Neural cell (in vitro differentiated cells): ENCODE results near the gene VAV3. TPM values are rescaled to one million over a fixed set of nuclear protein-coding genes. Genes with fewer than 3 reads are reported as not detected.

Source experiments
- H2AFZ ChIP-seq: fragments of 200-600, 300-800 bp; sonication (generic), shearing (Covaris generic); 2 replicates; pipeline ENCODE4 v1.6.0; 2014; ENCODE audit warnings: low read depth, mild to moderate bottlenecking, antibody characterized with exemption, low read length, moderate library complexity
- H3F3A ChIP-seq: fragments of 200-600 bp; shearing (Covaris generic); 2 replicates; pipeline ENCODE4 v1.6.1; 2016; ENCODE audit warnings: mild to moderate bottlenecking, moderate library complexity, mixed read lengths, antibody characterized with exemption, low read length; ENCODE audit not compliant: insufficient read depth, poor library complexity, severe bottlenecking
- H3K27ac ChIP-seq: fragments of 200-600, 300-800 bp; sonication (generic), shearing (Covaris generic); 2 replicates; pipeline ENCODE4 v1.5.1; 2014; ENCODE audit warnings: mild to moderate bottlenecking, low read length, moderate library complexity
- H3K27me3 ChIP-seq: fragments of 300-800, 200-600 bp; sonication (generic), shearing (Covaris generic); 2 replicates; pipeline ENCODE4 v1.6.0; 2014; ENCODE audit warnings: mild to moderate bottlenecking, low read depth, low read length, moderate library complexity; ENCODE audit not compliant: insufficient read depth
- H3K36me3 ChIP-seq: fragments of 300-800, 200-600 bp; sonication (generic), shearing (Covaris generic); 2 replicates; pipeline ENCODE4 v1.5.1; 2014; ENCODE audit warnings: mild to moderate bottlenecking, antibody characterized with exemption, low read length, moderate library complexity; ENCODE audit not compliant: insufficient read depth
- H3K4me2 ChIP-seq: fragments of 300-800, 200-600 bp; sonication (generic), shearing (Covaris generic); 2 replicates; pipeline ENCODE4 v1.6.0; 2014; ENCODE audit warnings: mild to moderate bottlenecking, low read length
- H3K4me3 ChIP-seq: fragments of 300-800, 200-600 bp; sonication (generic), shearing (Covaris generic); 2 replicates; pipeline ENCODE4 v1.5.1; 2014; ENCODE audit warnings: mild to moderate bottlenecking, low read length, moderate library complexity
- H3K79me2 ChIP-seq: fragments of 200-600 bp; shearing (Covaris generic); replicated peaks from 2 replicates; pipeline ENCODE4 v1.6.0; 2014; ENCODE audit warnings: mild to moderate bottlenecking, low read length, moderate library complexity; ENCODE audit not compliant: insufficient read depth
- H3K9ac ChIP-seq: fragments of 300-800, 200-600 bp; sonication (generic), shearing (Covaris generic); 2 replicates; pipeline ENCODE4 v1.6.1; 2016; ENCODE audit warnings: mild to moderate bottlenecking, low read length, mixed read lengths
- H3K9me2 ChIP-seq: fragments of 200-600 bp; shearing (Covaris generic); 2 replicates; pipeline ENCODE4 v1.6.1; 2016; ENCODE audit warnings: mild to moderate bottlenecking, low read length, mixed read lengths; ENCODE audit not compliant: insufficient read depth
- H3K9me3 ChIP-seq: fragments of 200-600, 300-800 bp; sonication (generic), shearing (Covaris generic); 2 replicates; pipeline ENCODE4 v1.6.1; 2016; ENCODE audit warnings: mild to moderate bottlenecking, mixed run types, low read length, moderate library complexity, mixed read lengths
- H4K20me1 ChIP-seq: fragments of 200-600 bp; shearing (Covaris generic); 2 replicates; pipeline ENCODE4 v1.6.1; 2016; ENCODE audit warnings: mild to moderate bottlenecking, mixed run types; ENCODE audit not compliant: insufficient read depth
- EP300 ChIP-seq: fragments of 450-650 bp; conservative IDR thresholded peaks from 2 replicates; pipeline ENCODE4 v1.6.1; 2014; ENCODE audit warnings: antibody characterized with exemption, mild to moderate bottlenecking, moderate library complexity; ENCODE audit not compliant: poor library complexity, severe bottlenecking
- EZH2 ChIP-seq: fragments of 200-600, 300-800 bp; shearing (Covaris generic), sonication (generic); IDR thresholded peaks from 2 replicates; pipeline ENCODE4 v1.6.1; 2014; ENCODE audit warnings: antibody characterized with exemption, low read length, borderline replicate concordance, mild to moderate bottlenecking; ENCODE audit not compliant: insufficient read depth, poor library complexity, severe bottlenecking
- MXI1 ChIP-seq: fragments of 450-650 bp; conservative IDR thresholded peaks from 2 replicates; pipeline ENCODE4 v1.6.1; 2014; ENCODE audit warnings: antibody characterized with exemption, mild to moderate bottlenecking; ENCODE audit not compliant: poor library complexity, severe bottlenecking
- POLR2AphosphoS5 ChIP-seq: IDR thresholded peaks from 2 replicates; pipeline ENCODE4 v1.6.1; 2012
- RAD21 ChIP-seq: fragments of 450-650 bp; conservative IDR thresholded peaks from 2 replicates; pipeline ENCODE4 v1.6.1; 2014; ENCODE audit warnings: antibody characterized with exemption, mild to moderate bottlenecking, moderate library complexity
- REST ChIP-seq: IDR thresholded peaks from 2 replicates; pipeline ENCODE4 v1.6.1; 2012; ENCODE audit warnings: borderline replicate concordance
- SMC3 ChIP-seq: fragments of 450-650 bp; conservative IDR thresholded peaks from 2 replicates; pipeline ENCODE4 v1.6.1; 2014; ENCODE audit warnings: antibody characterized with exemption, mild to moderate bottlenecking, moderate library complexity; ENCODE audit not compliant: poor library complexity
- TAF1 ChIP-seq: IDR thresholded peaks from 2 replicates; pipeline ENCODE4 v1.6.1; 2012; ENCODE audit warnings: low read depth
- polyA plus RNA-seq: library from polyadenylated mRNA; depleted of rRNA; stranded (reverse); fragments of >200 nt; gene quantifications from 2 replicates; pipeline ENCODE4 v1.2.3, GENCODE V29; 2014

The VAV3 gene
- polyA plus RNA-seq, 1 donor from 2014 or later, result 7.6 TPM

GRCh38 chr1:107889524-107889923, 75.5 kb downstream of the VAV3 start:
- H3K4me3 ChIP-seq, result no peak overlapping the region
- H3K9me3 ChIP-seq, result no peaks in the 10 kb centered on the region
- no peak overlapping the region for H3K9ac ChIP-seq
- no peaks in the 10 kb centered on the region for H3K79me2 ChIP-seq
- no peaks in the 10 kb centered on the region for H4K20me1 ChIP-seq
- no peak for TF ChIP-seq RAD21
- no peak for TF ChIP-seq EP300
- TF ChIP-seq POLR2AphosphoS5, result no peak
- no peak for TF ChIP-seq EZH2
- no peak for TF ChIP-seq REST
- no peak for TF ChIP-seq MXI1
- H3K4me2 ChIP-seq, result no peak overlapping the region
- no peak overlapping the region for H2AFZ ChIP-seq
- H3K9me2 ChIP-seq, result no peaks in the 10 kb centered on the region
- no peaks in the 10 kb centered on the region for H3K36me3 ChIP-seq
- no peaks in the 10 kb centered on the region for H3K27me3 ChIP-seq
- H3K27ac ChIP-seq, result no peak overlapping the region
- no peaks in the 10 kb centered on the region for H3F3A ChIP-seq

GRCh38 chr1:107883562-107883961, 81.4 kb downstream of the VAV3 start:
- no peaks in the 10 kb centered on the region for H3K79me2 ChIP-seq
- no peaks in the 10 kb centered on the region for H3K27me3 ChIP-seq
- H4K20me1 ChIP-seq, result no peaks in the 10 kb centered on the region
- no peak overlapping the region for H3K4me2 ChIP-seq
- H3K27ac ChIP-seq, result no peak overlapping the region
- no peaks in the 10 kb centered on the region for H3F3A ChIP-seq
- H3K9ac ChIP-seq, result no peak overlapping the region
- H2AFZ ChIP-seq, result no peak overlapping the region
- no peaks in the 10 kb centered on the region for H3K36me3 ChIP-seq
- H3K9me3 ChIP-seq, result no peaks in the 10 kb centered on the region
- TF ChIP-seq SMC3 (no peak), REST (no peak), MXI1 (no peak), RAD21 (no peak), EP300 (no peak), TAF1 (no peak)
- no peak overlapping the region for H3K4me3 ChIP-seq
- no peaks in the 10 kb centered on the region for H3K9me2 ChIP-seq
